GM23248 (cell line): ENCODE data around the gene THAP2. TPM values are rescaled to one million over a fixed set of nuclear protein-coding genes. Genes with fewer than 3 reads are reported as not detected.
A peak's percentile ranks its signal among the peaks of the same experiment; 100 is the strongest.

Experiments
- DNase-seq: peaks from one replicate; pipeline ENCODE4 v3.0.0-alpha.2; 2015
- H2AFZ ChIP-seq: fragments of 200-600 bp; sonication (generic); 2 replicates; pipeline ENCODE4 v1.6.1; 2016; ENCODE audit warnings: antibody characterized with exemption
- H3F3A ChIP-seq: fragments of 200-600 bp; sonication (generic); 2 replicates; pipeline ENCODE4 v1.6.1; 2016; ENCODE audit warnings: mild to moderate bottlenecking, antibody characterized with exemption, mixed run types; ENCODE audit not compliant: insufficient read depth
- H3K27ac ChIP-seq: fragments of 200-600 bp; sonication (generic); 2 replicates; pipeline ENCODE4 v1.5.1; 2016; ENCODE audit warnings: mild to moderate bottlenecking
- H3K27me3 ChIP-seq: fragments of 200-600 bp; sonication (generic); replicated peaks from 2 replicates; pipeline ENCODE4 v1.6.1; 2016; ENCODE audit warnings: mild to moderate bottlenecking; ENCODE audit not compliant: insufficient read depth
- H3K36me3 ChIP-seq: fragments of 200-600 bp; sonication (generic); 2 replicates; pipeline ENCODE4 v1.6.1; 2016; ENCODE audit warnings: low read depth, mild to moderate bottlenecking
- H3K4me1 ChIP-seq: fragments of 200-600 bp; sonication (generic); 2 replicates; pipeline ENCODE4 v1.6.1; 2016; ENCODE audit warnings: mild to moderate bottlenecking; ENCODE audit not compliant: insufficient read depth
- H3K4me2 ChIP-seq: fragments of 200-600 bp; sonication (generic); one replicate; pipeline ENCODE4 v1.6.1; 2016; ENCODE audit warnings: mild to moderate bottlenecking; ENCODE audit not compliant: unreplicated experiment
- H3K4me3 ChIP-seq: fragments of 200-600 bp; sonication (generic); 2 replicates; pipeline ENCODE4 v1.5.1; 2016; ENCODE audit warnings: mild to moderate bottlenecking
- H3K79me2 ChIP-seq: fragments of 200-600 bp; sonication (generic); 2 replicates; pipeline ENCODE4 v1.6.1; 2016; ENCODE audit warnings: mild to moderate bottlenecking; ENCODE audit not compliant: insufficient read depth
- H3K9ac ChIP-seq: fragments of 200-600 bp; sonication (generic); 2 replicates; pipeline ENCODE4 v1.6.1; 2016; ENCODE audit warnings: mild to moderate bottlenecking
- H3K9me2 ChIP-seq: fragments of 200-600 bp; sonication (generic); 2 replicates; pipeline ENCODE4 v1.6.1; 2016; ENCODE audit warnings: mixed run types, mild to moderate bottlenecking, moderate library complexity; ENCODE audit not compliant: insufficient read depth
- H3K9me3 ChIP-seq: fragments of 200-600 bp; sonication (generic); one replicate; pipeline ENCODE4 v1.6.1; 2017; ENCODE audit warnings: low read depth
- H4K20me1 ChIP-seq: fragments of 200-600 bp; sonication (generic); 2 replicates; pipeline ENCODE4 v1.6.0; 2016; ENCODE audit not compliant: insufficient read depth
- EZH2 ChIP-seq: fragments of 200-600 bp; sonication (generic); IDR thresholded peaks from 2 replicates; pipeline ENCODE4 v1.6.1; 2018; ENCODE audit warnings: antibody characterized with exemption, mild to moderate bottlenecking; ENCODE audit not compliant: insufficient read depth, poor library complexity, severe bottlenecking
- EZH2phosphoT487 ChIP-seq: fragments of 200-600 bp; sonication (generic); IDR thresholded peaks from 2 replicates; pipeline ENCODE4 v1.6.1; 2018; ENCODE audit warnings: antibody characterized with exemption, moderate library complexity, mild to moderate bottlenecking, low read depth; ENCODE audit not compliant: insufficient read depth
- WGBS, 2 experiments: methylation state at CpG; one replicate each; pipeline ENCODE4 v1.1.6; 2015 to 2017; ENCODE audit warnings: low lambda C conversion rate in 2 of 2, low coverage in 1 of 2; ENCODE audit errors: missing lambda C conversion rate in 2 of 2; 5-methylcytosine and 5-hydroxymethylcytosine counted together
- in situ Hi-C: fragments of 300-500 bp; cut with MboI; formaldehyde crosslinking; loops from 2 replicates; pipeline ENCODE4 v1.15.0; 2020
- polyA plus RNA-seq: library from polyadenylated mRNA; unstranded; fragments of >200 nt; fragmentation: Nextera tagmentation; extraction: Ambion mirVana; gene quantifications from 2 replicates; pipeline ENCODE4 v1.2.1, GENCODE V29; 2016
- total RNA-seq: library from RNA; depleted of rRNA; stranded (reverse); fragments of >200 nt; shearing (Covaris generic); gene quantifications from 2 replicates; pipeline ENCODE4 v1.2.3, GENCODE V29; 2014

Gene THAP2
- total and polyA plus RNA-seq, 2 experiments from 2014 or later = 7.0 to 10.3 TPM

- peak; percentile 69 for DNase-seq
- H3K9ac ChIP-seq = peak overlapping the region; percentile 99
- H3K79me2 ChIP-seq = peaks cover 92% of the 10 kb centered on the region
- peak overlapping the region; percentile 98 for H3K4me3 ChIP-seq
- peaks cover 34% of the 10 kb centered on the region for H3K36me3 ChIP-seq
- H3K27me3 ChIP-seq = no peaks in the 10 kb centered on the region
- H3F3A ChIP-seq = peaks cover 33% of the 10 kb centered on the region
- in situ Hi-C loops = no loop called here
- no peaks in the 10 kb centered on the region for H3K9me3 ChIP-seq
- H4K20me1 ChIP-seq = no peaks in the 10 kb centered on the region; the same call in 1 of the 2 replicates
- WGBS, 2 experiments = 4 to 5% methylated on average over 8 of the region's 8 CpGs
- no peaks in the 10 kb centered on the region for H3K9me2 ChIP-seq
- peaks cover 30% of the 10 kb centered on the region for H3K4me1 ChIP-seq
- peak overlapping the region; percentile 99 for H3K27ac ChIP-seq
- H3K4me2 ChIP-seq = peak overlapping the region; percentile 94
- TF ChIP-seq EZH2phosphoT487 (no peak), EZH2 (no peak)
- H2AFZ ChIP-seq = no peak overlapping the region
These were observed 2.0 kb upstream of the THAP2 start for GRCh38 chr12:71661977-71662530.

GRCh38 chr12:71662849-71663560 is 1.1 kb upstream of the THAP2 start:
- Histone ChIP-seq H3K9me2 (no peaks in the 10 kb centered on the region), H4K20me1 (no peaks in the 10 kb centered on the region; the same call in 1 of the 2 replicates), H3K79me2 (peaks cover 84% of the 10 kb centered on the region), H3F3A (peaks cover 29% of the 10 kb centered on the region), H3K4me3 (peak overlapping the region; percentile 98), H3K36me3 (peaks cover 24% of the 10 kb centered on the region), H3K27me3 (no peaks in the 10 kb centered on the region), H3K4me2 (peak overlapping the region; percentile 94), H2AFZ (peak overlapping the region; percentile 89; the same call in 1 of the 2 replicates), H3K4me1 (peaks cover 29% of the 10 kb centered on the region), H3K9me3 (no peaks in the 10 kb centered on the region), H3K27ac (peak overlapping the region; percentile 99), H3K9ac (peak overlapping the region; percentile 99)
- in situ Hi-C loops = no loop called here
- 1% methylated on average over 50 to 53 of the region's 53 CpGs for WGBS, 2 experiments
- TF ChIP-seq EZH2 (no peak), EZH2phosphoT487 (no peak)
- peak; percentile 94 for DNase-seq

GRCh38 chr12:71664411-71665089 is 449 bp downstream of the THAP2 start:
- Histone ChIP-seq H3K4me2 (peak overlapping the region; percentile 99), H3K4me1 (peaks cover 25% of the 10 kb centered on the region), H3K27me3 (no peaks in the 10 kb centered on the region), H4K20me1 (no peaks in the 10 kb centered on the region; the same call in 1 of the 2 replicates), H3K9me3 (no peaks in the 10 kb centered on the region), H3K27ac (peak overlapping the region; percentile 99), H3K4me3 (peak overlapping the region; percentile 98), H3K9me2 (no peaks in the 10 kb centered on the region), H3K79me2 (peaks cover 68% of the 10 kb centered on the region), H2AFZ (peak overlapping the region; percentile 89), H3F3A (peaks cover 29% of the 10 kb centered on the region), H3K9ac (peak overlapping the region; percentile 99), H3K36me3 (peaks cover 11% of the 10 kb centered on the region)
- no peak for TF ChIP-seq EZH2phosphoT487
- no peak for TF ChIP-seq EZH2
- in situ Hi-C loops = no loop called here
- peak; percentile 58 for DNase-seq
- 0 to 2% methylated on average over 20 of the region's 20 CpGs for WGBS, 2 experiments

- Histone ChIP-seq H3K9ac (peak overlapping the region; percentile 99), H2AFZ (peak overlapping the region; percentile 89), H3K4me3 (peak overlapping the region; percentile 98), H4K20me1 (no peaks in the 10 kb centered on the region; the same call in 1 of the 2 replicates), H3F3A (peaks cover 29% of the 10 kb centered on the region), H3K27ac (peak overlapping the region; percentile 99), H3K79me2 (peaks cover 63% of the 10 kb centered on the region), H3K36me3 (peaks cover 5% of the 10 kb centered on the region), H3K9me3 (no peaks in the 10 kb centered on the region), H3K9me2 (no peaks in the 10 kb centered on the region), H3K4me1 (peaks cover 20% of the 10 kb centered on the region), H3K27me3 (no peaks in the 10 kb centered on the region), H3K4me2 (peak overlapping the region; percentile 99)
- no peak for TF ChIP-seq EZH2phosphoT487
- no peak for TF ChIP-seq EZH2
- WGBS, 2 experiments = 2 to 3% methylated on average over 4 of the region's 4 CpGs
- DNase-seq = no peak
- in situ Hi-C loops = no loop called here
These were observed 976 bp downstream of the THAP2 start for GRCh38 chr12:71665090-71665463.
